KMS-11 (cell line): ENCODE results near the gene CELF1.

Experiments used
- H2AFZ ChIP-seq: fragments of 200-600 bp; sonication (generic); 2 replicates; pipeline ENCODE4 v1.6.1; 2016; ENCODE audit warnings: antibody characterized with exemption, mixed run types, low read depth
- H3K27ac ChIP-seq: fragments of 200-600 bp; sonication (generic); 2 replicates; pipeline ENCODE4 v1.6.1; 2016; ENCODE audit warnings: mild to moderate bottlenecking, mixed run types
- H3K27me3 ChIP-seq: fragments of 200-600 bp; sonication (generic); 2 replicates; pipeline ENCODE4 v1.6.1; 2017; ENCODE audit warnings: mild to moderate bottlenecking, low read depth, mixed run types, moderate library complexity; ENCODE audit not compliant: insufficient read depth
- H3K36me3 ChIP-seq: fragments of 200-600 bp; sonication (generic); 2 replicates; pipeline ENCODE4 v1.6.1; 2017; ENCODE audit warnings: mild to moderate bottlenecking, mixed run types; ENCODE audit not compliant: insufficient read depth
- H3K4me1 ChIP-seq: fragments of 200-600 bp; sonication (generic); 2 replicates; pipeline ENCODE4 v1.6.1; 2016; ENCODE audit warnings: mild to moderate bottlenecking, low read depth, mixed run types; ENCODE audit not compliant: poor library complexity, severe bottlenecking
- H3K4me2 ChIP-seq: fragments of 200-600 bp; sonication (generic); 2 replicates; pipeline ENCODE4 v1.7.0; 2016; ENCODE audit warnings: mild to moderate bottlenecking, mixed run types
- H3K4me3 ChIP-seq: fragments of 200-600 bp; sonication (generic); IDR thresholded peaks from 2 replicates; pipeline ENCODE4 v1.6.1; 2017; ENCODE audit warnings: low read depth, low read length, mixed read lengths; ENCODE audit not compliant: insufficient read depth
- H3K79me2 ChIP-seq: fragments of 200-600 bp; sonication (generic); 2 replicates; pipeline ENCODE4 v1.6.1; 2016; ENCODE audit warnings: low read depth, mixed run types; ENCODE audit not compliant: insufficient read depth
- H3K9ac ChIP-seq: fragments of 200-600 bp; sonication (generic); 2 replicates; pipeline ENCODE4 v1.6.1; 2016; ENCODE audit warnings: mild to moderate bottlenecking, mixed run types
- H4K20me1 ChIP-seq: fragments of 200-600 bp; sonication (generic); 2 replicates; pipeline ENCODE4 v1.6.1; 2016; ENCODE audit warnings: mild to moderate bottlenecking, mixed run types; ENCODE audit not compliant: insufficient read depth
- TF ChIP-seq, protein P1 (sequence below): fragments of 200-600 bp; sonication (generic); conservative IDR thresholded peaks from 2 replicates; pipeline ENCODE4 v1.6.1; 2017; ENCODE audit warnings: low read depth, mild to moderate bottlenecking, antibody characterized with exemption, low read length, moderate library complexity, mixed read lengths

Gene CELF1

DNA sequence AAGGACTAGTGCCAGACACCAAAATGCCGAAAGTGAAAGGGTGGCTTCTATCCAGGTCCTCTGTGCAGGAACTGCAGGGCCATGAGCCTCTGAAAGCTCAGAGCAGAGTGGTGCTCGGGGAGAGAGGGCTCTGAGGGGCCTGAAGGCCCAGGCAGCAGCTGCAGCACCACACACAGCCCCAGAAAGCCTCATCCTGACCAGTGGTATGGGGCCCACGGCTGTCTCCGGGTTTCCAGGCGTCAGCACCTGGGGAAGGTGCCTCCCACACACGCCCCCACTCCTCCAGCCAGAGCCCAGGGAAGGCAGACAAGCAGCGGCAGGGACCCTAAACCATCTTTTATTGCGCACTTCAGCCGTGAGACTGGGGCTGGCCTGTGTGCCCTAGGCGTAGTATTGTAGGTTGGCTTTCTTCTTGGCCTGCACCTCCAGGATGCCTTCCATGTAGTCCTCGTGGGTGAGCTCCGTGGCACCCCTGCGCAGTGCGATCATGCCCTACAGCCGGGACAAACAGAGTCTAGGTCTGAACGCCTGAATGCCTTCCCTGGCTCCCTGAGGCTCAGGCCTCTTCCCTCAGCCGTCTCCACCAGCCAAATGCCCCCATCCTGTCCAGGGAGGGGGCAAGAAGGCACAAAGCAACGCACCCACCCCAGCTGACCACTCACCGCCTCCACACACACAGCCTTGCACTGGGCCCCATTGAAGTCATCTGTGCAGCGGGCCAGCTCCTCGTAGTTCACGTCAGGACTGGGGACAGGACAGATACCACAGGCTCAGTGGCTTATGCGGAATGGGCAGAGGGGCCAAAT lies 134.3 kb downstream of the CELF1 start:
- peaks cover 18% of the 10 kb centered on the region; the same call in 1 of the 2 replicates for H3K36me3 ChIP-seq
- H3K4me2 ChIP-seq, result no peak overlapping the region
- no peaks in the 10 kb centered on the region for H4K20me1 ChIP-seq
- TF ChIP-seq, protein P1, sequence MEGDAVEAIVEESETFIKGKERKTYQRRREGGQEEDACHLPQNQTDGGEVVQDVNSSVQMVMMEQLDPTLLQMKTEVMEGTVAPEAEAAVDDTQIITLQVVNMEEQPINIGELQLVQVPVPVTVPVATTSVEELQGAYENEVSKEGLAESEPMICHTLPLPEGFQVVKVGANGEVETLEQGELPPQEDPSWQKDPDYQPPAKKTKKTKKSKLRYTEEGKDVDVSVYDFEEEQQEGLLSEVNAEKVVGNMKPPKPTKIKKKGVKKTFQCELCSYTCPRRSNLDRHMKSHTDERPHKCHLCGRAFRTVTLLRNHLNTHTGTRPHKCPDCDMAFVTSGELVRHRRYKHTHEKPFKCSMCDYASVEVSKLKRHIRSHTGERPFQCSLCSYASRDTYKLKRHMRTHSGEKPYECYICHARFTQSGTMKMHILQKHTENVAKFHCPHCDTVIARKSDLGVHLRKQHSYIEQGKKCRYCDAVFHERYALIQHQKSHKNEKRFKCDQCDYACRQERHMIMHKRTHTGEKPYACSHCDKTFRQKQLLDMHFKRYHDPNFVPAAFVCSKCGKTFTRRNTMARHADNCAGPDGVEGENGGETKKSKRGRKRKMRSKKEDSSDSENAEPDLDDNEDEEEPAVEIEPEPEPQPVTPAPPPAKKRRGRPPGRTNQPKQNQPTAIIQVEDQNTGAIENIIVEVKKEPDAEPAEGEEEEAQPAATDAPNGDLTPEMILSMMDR, result no peak
- H3K27ac ChIP-seq, result no peak overlapping the region
- no peaks in the 10 kb centered on the region for H3K4me1 ChIP-seq
- no peak overlapping the region for H2AFZ ChIP-seq
- H3K27me3 ChIP-seq, result no peaks in the 10 kb centered on the region
- no peak overlapping the region for H3K9ac ChIP-seq
- H3K79me2 ChIP-seq, result no peaks in the 10 kb centered on the region
- H3K4me3 ChIP-seq, result no peak overlapping the region

DNA sequence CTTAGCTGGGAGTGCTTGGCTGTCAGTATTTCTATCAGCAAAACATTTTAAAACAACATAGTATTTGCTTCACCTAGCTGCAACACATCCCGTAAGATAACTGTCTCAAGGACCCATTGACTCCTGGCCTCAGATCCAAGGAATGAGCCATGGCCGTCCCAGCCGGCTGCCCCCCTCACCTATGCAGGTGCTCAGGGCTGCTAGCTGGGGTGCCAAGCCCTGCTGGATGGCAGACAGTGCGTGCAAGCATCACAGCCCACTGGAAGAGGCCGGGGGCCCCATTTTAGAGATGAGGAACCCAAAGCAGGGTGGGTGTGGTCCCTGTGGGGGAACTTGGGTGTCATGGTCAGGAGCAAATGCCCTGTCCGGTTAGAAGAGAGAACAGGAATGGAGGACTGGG lies 135.2 kb downstream of the CELF1 start:
- Histone ChIP-seq H3K4me3 (no peak overlapping the region), H3K36me3 (peaks cover 14% of the 10 kb centered on the region; the same call in 1 of the 2 replicates), H3K27me3 (no peaks in the 10 kb centered on the region), H3K27ac (no peak overlapping the region), H3K4me1 (no peaks in the 10 kb centered on the region), H4K20me1 (no peaks in the 10 kb centered on the region), H3K4me2 (no peak overlapping the region), H3K79me2 (no peaks in the 10 kb centered on the region), H2AFZ (no peak overlapping the region), H3K9ac (no peak overlapping the region)
- TF ChIP-seq, protein P1, result no peak

DNA sequence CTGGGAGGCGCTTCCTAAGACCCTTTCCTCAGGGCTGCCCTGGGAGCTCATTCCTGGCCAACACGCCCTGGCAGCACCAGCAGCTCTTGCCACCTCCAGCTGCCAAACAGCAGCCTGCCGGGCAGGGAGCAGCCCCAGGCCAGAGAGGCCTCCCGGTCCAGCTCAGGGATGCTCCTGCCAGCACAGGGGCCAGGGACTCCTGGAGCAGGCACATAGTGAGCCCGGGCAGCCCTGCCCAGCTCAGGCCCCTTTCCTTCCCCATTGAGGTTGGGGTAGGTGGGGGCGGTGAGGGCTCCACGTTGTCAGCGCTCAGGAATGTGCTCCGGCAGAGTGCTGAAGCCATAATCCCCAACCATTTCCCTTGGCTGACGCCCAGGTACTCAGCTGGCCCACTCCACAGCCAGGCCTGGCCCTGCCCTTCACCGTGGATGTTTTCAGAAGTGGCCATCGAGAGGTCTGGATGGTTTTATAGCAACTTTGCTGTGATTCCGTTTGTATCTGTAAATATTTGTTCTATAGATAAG lies 136.9 kb downstream of the CELF1 start:
- H3K4me2 ChIP-seq, result no peak overlapping the region
- no peaks in the 10 kb centered on the region for H3K79me2 ChIP-seq
- no peak overlapping the region for H2AFZ ChIP-seq
- H3K4me3 ChIP-seq, result no peak overlapping the region
- TF ChIP-seq, protein P1, result no peak
- H3K27ac ChIP-seq, result no peak overlapping the region
- no peak overlapping the region for H3K9ac ChIP-seq
- no peaks in the 10 kb centered on the region for H4K20me1 ChIP-seq
- peaks cover 10% of the 10 kb centered on the region; the same call in 1 of the 2 replicates for H3K36me3 ChIP-seq
- no peaks in the 10 kb centered on the region for H3K4me1 ChIP-seq
- H3K27me3 ChIP-seq, result no peaks in the 10 kb centered on the region
